ENCODE data around the gene PER2.

The PER2 gene

DNA sequence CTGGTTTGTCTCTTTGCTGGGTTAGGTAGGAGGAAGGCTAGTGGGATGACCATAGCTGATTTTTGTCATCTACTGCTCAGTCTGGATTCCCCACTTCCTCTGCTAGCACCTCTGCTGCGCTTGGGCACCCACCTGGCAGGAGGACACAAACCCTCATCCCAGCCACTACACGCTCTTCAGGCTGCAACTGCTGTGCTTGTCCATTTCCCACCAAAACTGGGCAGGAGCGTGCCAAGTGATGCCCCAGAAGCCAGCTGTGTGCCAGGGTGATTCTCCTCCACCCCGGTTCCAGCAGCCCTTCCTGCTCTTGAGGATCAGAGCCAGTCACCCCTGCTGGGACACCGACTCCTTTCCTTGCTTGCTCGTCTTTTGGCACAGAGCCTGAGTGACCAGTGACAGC is 15.7 kb upstream of the PER2 start:
- TF ChIP-seq, protein P1, sequence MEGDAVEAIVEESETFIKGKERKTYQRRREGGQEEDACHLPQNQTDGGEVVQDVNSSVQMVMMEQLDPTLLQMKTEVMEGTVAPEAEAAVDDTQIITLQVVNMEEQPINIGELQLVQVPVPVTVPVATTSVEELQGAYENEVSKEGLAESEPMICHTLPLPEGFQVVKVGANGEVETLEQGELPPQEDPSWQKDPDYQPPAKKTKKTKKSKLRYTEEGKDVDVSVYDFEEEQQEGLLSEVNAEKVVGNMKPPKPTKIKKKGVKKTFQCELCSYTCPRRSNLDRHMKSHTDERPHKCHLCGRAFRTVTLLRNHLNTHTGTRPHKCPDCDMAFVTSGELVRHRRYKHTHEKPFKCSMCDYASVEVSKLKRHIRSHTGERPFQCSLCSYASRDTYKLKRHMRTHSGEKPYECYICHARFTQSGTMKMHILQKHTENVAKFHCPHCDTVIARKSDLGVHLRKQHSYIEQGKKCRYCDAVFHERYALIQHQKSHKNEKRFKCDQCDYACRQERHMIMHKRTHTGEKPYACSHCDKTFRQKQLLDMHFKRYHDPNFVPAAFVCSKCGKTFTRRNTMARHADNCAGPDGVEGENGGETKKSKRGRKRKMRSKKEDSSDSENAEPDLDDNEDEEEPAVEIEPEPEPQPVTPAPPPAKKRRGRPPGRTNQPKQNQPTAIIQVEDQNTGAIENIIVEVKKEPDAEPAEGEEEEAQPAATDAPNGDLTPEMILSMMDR (IDR thresholded peaks at IDR 0.05; ENCODE audit: borderline replicate concordance, control extremely low read depth, extremely low read depth, insufficient read depth, missing control alignments) = no peak
- DNase-seq (ENCODE audit: low spot score) = no peak
- in situ Hi-C loops (cut with MboI; ENCODE audit: low sequenced_read_pairs, unreplicated experiment) = no loop called here

DNA sequence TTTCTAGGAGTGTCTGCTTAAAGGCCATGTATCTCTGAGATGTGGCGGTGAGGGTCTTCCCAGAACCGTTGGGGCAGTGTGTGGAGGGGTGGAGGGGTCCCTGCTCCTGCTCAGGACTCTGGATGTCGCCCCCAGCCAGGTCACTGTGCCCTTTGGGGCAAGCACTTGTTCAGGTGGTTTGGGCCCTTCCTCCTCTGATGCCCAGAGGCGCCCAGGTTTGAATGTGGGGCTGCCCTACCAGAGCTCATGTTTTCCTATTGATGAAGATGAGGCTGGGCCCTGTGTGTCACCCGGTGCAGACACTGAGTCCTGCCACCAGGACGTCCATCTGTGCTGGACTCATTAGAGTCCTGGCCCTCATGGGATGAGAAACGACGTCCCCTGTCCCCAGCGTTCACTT is 14.3 kb upstream of the PER2 start:
- in situ Hi-C loops (cut with MboI; ENCODE audit: low sequenced_read_pairs, unreplicated experiment) = no loop called here
- TF ChIP-seq, protein P1 (IDR thresholded peaks at IDR 0.05; ENCODE audit: borderline replicate concordance, control extremely low read depth, extremely low read depth, insufficient read depth, missing control alignments) = no peak

DNA sequence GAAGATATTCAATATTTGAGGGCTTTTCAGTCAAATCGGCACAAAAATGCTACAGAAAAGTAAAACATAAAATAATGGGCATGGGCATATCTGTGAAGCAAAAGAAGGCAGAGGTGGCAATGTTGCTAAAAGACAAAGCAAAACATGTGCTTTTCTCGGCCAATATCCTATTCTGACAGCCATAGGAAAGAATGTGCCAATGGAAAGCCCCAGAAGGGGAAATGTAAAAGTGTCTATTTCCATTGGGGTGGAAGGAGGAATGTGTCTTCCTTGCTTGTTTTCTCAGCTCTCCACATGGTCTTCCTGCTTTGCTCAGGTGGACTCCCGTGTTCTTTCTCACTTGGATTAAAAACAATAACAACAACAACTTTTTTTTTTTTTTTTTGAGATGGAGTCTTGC is 13.7 kb upstream of the PER2 start:
- TF ChIP-seq, protein P1 (IDR thresholded peaks at IDR 0.05; ENCODE audit: borderline replicate concordance, control extremely low read depth, extremely low read depth, insufficient read depth, missing control alignments) = no peak
- no peak for DNase-seq (ENCODE audit: low spot score)
- in situ Hi-C loops (cut with MboI; ENCODE audit: low sequenced_read_pairs, unreplicated experiment) = no loop called here

More for the DNA sequence above, 14.3 kb upstream of the PER2 start:
- no peak for DNase-seq (ENCODE audit: low spot score)

DNA sequence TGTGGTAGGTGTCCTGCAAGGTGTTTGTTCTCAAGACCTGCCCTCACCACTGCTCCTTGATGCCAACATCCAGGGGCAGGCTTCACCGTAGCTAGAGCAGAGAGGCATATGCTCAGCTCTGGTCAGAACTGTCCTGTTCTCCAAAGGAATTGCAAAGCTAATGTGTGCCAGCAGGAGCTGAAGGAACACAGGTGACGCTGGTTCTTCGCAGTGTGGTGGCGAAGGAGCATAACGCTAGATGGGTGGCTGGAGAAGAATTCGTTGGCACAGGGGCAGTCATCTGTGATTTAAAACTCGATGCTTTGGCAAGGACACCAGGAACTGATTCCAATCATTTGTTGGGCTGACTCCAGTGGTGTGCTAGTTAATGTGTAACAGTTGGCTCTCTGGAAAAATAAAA is 11.4 kb upstream of the PER2 start:
- TF ChIP-seq, protein P1 (IDR thresholded peaks at IDR 0.05; ENCODE audit: borderline replicate concordance, control extremely low read depth, extremely low read depth, insufficient read depth, missing control alignments) = no peak
- in situ Hi-C loops (cut with MboI; ENCODE audit: low sequenced_read_pairs, unreplicated experiment) = no loop called here
- DNase-seq (ENCODE audit: low spot score) = no peak

DNA sequence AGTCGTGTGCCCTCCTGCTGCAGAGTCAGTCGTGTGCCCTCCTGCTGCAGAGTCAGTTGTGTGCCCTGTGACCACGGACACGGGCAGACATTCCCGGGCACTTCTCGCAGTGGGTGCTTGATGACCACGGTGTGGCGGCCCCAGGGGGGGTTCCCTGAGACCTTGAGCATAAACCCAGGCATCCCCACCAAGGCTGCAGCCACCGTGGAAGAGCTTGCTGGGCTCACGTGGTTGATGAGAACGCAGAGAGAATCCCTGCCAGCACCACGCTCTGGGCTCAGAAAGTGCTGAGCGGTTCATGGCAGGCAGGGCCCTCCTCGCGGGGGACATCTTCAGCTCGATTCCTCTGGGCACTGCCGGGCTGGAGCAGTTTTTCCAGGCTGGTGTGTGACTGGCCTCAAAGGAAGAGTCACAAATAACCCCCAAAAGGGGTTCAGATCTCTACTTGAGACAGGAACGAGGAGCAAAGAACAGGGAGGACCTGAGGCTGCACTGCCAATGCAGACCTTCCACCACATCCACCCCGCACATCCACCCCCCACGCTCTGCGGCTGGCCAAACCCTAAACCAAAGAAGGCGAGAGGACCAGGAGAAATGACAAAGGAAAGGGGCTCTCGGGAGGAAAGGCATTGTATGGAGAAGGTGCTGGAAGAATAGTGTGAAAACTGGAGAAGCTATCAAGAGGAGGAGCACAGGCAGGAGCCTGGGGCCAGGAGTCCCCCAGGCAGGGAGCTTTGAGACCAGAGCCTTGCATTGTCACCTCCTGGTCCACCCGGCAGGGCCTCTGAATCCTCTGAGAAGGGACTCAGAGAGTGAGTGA is 8.4 kb upstream of the PER2 start:
- no peak for DNase-seq (ENCODE audit: low spot score)
- in situ Hi-C loops (cut with MboI; ENCODE audit: low sequenced_read_pairs, unreplicated experiment) = no loop called here
- TF ChIP-seq, protein P1 (IDR thresholded peaks at IDR 0.05; ENCODE audit: borderline replicate concordance, control extremely low read depth, extremely low read depth, insufficient read depth, missing control alignments) = no peak

DNA sequence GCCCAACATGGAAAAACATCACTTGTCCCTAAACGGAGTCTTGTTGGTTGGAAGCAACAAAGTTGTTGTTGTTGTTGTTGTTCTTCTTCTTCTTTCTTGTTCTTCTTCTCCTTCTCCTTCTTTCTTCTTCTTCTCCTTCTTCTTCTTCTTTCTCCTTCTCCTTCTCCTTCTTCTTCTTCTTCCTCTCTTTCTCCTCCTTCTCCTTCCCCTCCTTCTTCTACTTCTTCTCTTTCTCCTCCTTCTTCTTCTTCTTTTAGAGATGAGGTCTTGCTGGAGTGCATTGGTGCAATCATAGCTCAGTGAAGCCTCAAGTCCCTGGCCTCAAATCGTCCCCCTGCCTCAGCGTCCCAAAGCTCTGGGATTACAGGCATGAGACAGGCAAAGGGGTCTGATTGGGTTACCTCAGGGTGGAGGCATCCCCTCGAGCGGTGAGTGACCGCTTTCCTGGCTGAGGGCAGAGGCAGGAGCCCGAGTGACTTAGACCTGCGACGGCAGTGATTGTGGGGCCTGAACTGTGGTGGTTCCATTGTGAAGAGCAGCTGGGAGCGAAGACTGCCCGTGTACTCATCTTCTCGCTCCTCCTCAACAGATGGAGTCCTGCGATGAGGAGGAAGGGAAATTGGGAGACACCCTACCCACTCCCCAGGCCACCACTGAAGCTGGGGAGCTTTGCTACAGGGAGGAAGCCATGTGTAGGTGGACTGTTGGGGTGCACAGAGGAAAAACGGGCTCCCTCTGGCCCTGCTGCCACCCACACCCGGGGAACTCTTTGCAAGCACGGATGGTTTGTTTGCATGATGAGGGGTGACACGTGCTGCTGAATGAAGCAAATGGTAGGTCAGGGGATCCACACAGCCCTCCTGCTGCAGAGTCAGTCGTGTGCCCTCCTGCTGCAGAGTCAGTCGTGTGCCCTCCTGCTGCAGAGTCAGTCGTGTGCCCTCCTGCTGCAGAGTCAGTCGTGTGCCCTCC is 7.0 kb upstream of the PER2 start:
- TF ChIP-seq, protein P1 (IDR thresholded peaks at IDR 0.05; ENCODE audit: borderline replicate concordance, control extremely low read depth, extremely low read depth, insufficient read depth, missing control alignments) = no peak
- no peak for DNase-seq (ENCODE audit: low spot score)
- in situ Hi-C loops (cut with MboI; ENCODE audit: low sequenced_read_pairs, unreplicated experiment) = no loop called here
